ENCODE data around the gene NAALADL1.

GRCh38 chr11:65066315-65066714 is 8.0 kb upstream of the NAALADL1 start:
- no peak for TF ChIP-seq POLR2A (IDR thresholded peaks at IDR 0.05; ENCODE audit: extremely low read depth, insufficient read length)
- TF ChIP-seq CTCF (IDR thresholded peaks at IDR 0.05; ENCODE audit: low read depth, low read length), result no peak
- no peak for TF ChIP-seq MAX (IDR thresholded peaks at IDR 0.05; ENCODE audit: low read depth, low read length)

Data from NB4 (cell line).